SK-N-SH (cell line): Measurements from ENCODE around the gene RABL6. TPM values are rescaled to one million over a fixed set of nuclear protein-coding genes. Genes with fewer than 3 reads are reported as not detected.

Source experiments
- CTCF ChIA-PET: fragments of 300-600, 350-600 bp; formaldehyde crosslinking; extraction: SDS; loops from one replicate; lab custom pipeline; 2021; lab: Yijun Ruan, JAX
- POLR2A ChIA-PET: fragments of 350-600 bp; sonication (Branson Sonifier 250); formaldehyde crosslinking; extraction: SDS; loops from one replicate; lab custom pipeline; 2020; ENCODE audit warnings: antibody characterized with exemption, inconsistent platforms; lab: Yijun Ruan, JAX
- DNase-seq: peaks from one replicate; pipeline ENCODE4 v3.0.0; 2012
- H2AFZ ChIP-seq: fragments of 200-600 bp; sonication (generic); 2 replicates; pipeline ENCODE4 v1.8.1; 2016; ENCODE audit warnings: antibody characterized with exemption, mild to moderate bottlenecking, low read depth
- H3F3A ChIP-seq: fragments of 200-600 bp; sonication (generic); replicated peaks from 2 replicates; pipeline ENCODE3; 2016; ENCODE audit warnings: antibody characterized with exemption, mild to moderate bottlenecking; ENCODE audit not compliant: insufficient read depth
- H3K27ac ChIP-seq, 2 experiments: fragments of 200-500 bp in 1 of 2; fragments of 200-600 bp in 1 of 2; sonication (Bioruptor generic) in 1 of 2; sonication (generic), shearing (Covaris generic) in 1 of 2; 2 replicates each; pipeline versions ENCODE4 v1.5.1 to v1.6.1; 2014 to 2016; ENCODE audit warnings: low read depth in 2 of 2, inconsistent platforms in 1 of 2, low read length in 1 of 2, mild to moderate bottlenecking in 1 of 2, mixed read lengths in 1 of 2
- H3K27me3 ChIP-seq: fragments of 200-600 bp; sonication (generic), shearing (Covaris generic); 2 replicates; pipeline ENCODE4 v1.6.1; 2016; ENCODE audit warnings: mixed run types; ENCODE audit not compliant: insufficient read depth
- H3K36me3 ChIP-seq, 2 experiments: fragments of 200-500 bp in 1 of 2; fragments of 200-600 bp in 1 of 2; sonication (Bioruptor generic) in 1 of 2; sonication (generic) in 1 of 2; replicated peaks in 1 of 2; 2 replicates each; pipeline versions ENCODE3 to v1.5.1; 2014 to 2016; ENCODE audit warnings: low read length in 1 of 2, mild to moderate bottlenecking in 1 of 2; ENCODE audit not compliant: insufficient read depth in 2 of 2, control insufficient read depth in 1 of 2
- H3K4me1 ChIP-seq, 2 experiments: fragments of 200-500 bp in 1 of 2; fragments of 200-600 bp in 1 of 2; sonication (Bioruptor generic) in 1 of 2; sonication (generic), shearing (Covaris generic) in 1 of 2; 2 replicates each; pipeline versions ENCODE4 v1.5.1 to v1.6.1; 2014 to 2016; ENCODE audit warnings: low read depth in 1 of 2, low read length in 1 of 2, mixed run types in 1 of 2; ENCODE audit not compliant: insufficient read depth in 2 of 2, control insufficient read depth in 1 of 2
- H3K4me2 ChIP-seq: fragments of 200-600 bp; sonication (generic), shearing (Covaris generic); 2 replicates; pipeline ENCODE4 v1.6.1; 2017; ENCODE audit warnings: mixed run types
- H3K4me3 ChIP-seq, 2 experiments: fragments of 200-500 bp in 1 of 2; fragments of 200-600 bp in 1 of 2; sonication (Bioruptor generic) in 1 of 2; sonication (generic), shearing (Covaris generic) in 1 of 2; 2 replicates each; pipeline versions ENCODE4 v1.5.1 to v1.8.1; 2014 to 2016; ENCODE audit warnings: low read depth in 2 of 2, inconsistent platforms in 1 of 2, low read length in 1 of 2, mild to moderate bottlenecking in 1 of 2, mixed read lengths in 1 of 2, moderate library complexity in 1 of 2
- H3K79me2 ChIP-seq: fragments of 200-600 bp; sonication (generic); 2 replicates; pipeline ENCODE4 v1.8.1; 2017; ENCODE audit warnings: mild to moderate bottlenecking; ENCODE audit not compliant: insufficient read depth
- H3K9ac ChIP-seq: fragments of 200-600 bp; sonication (generic); 2 replicates; pipeline ENCODE4 v1.6.1; 2017; ENCODE audit warnings: mixed run types
- H3K9me2 ChIP-seq: fragments of 200-600 bp; sonication (generic); 2 replicates; pipeline ENCODE4 v1.6.1; 2017; ENCODE audit warnings: mixed run types
- H3K9me3 ChIP-seq: fragments of 200-600 bp; sonication (generic); 2 replicates; pipeline ENCODE4 v1.6.1; 2017; ENCODE audit warnings: mixed run types, mild to moderate bottlenecking, moderate library complexity
- H4K20me1 ChIP-seq: fragments of 200-600 bp; sonication (generic); 2 replicates; pipeline ENCODE4 v1.6.1; 2017; ENCODE audit warnings: mild to moderate bottlenecking, mixed run types; ENCODE audit not compliant: insufficient read depth
- CHD2 ChIP-seq: fragments of 150-350 bp; IDR thresholded peaks from 2 replicates; pipeline ENCODE4 v1.6.1; 2018; ENCODE audit warnings: low read length; ENCODE audit not compliant: partially characterized antibody
- ELF1 ChIP-seq: IDR thresholded peaks from 2 replicates; pipeline ENCODE4 v1.4.0; 2012
- EP300 ChIP-seq, 2 experiments: IDR thresholded peaks; 2 replicates each; pipeline versions ENCODE4 v1.4.0 to v1.6.1; 2012; ENCODE audit warnings: borderline replicate concordance in 1 of 2, low read depth in 1 of 2, low read length in 1 of 2
- EZH2phosphoT487 ChIP-seq: fragments of 200-600 bp; sonication (generic); IDR thresholded peaks from 2 replicates; pipeline ENCODE4 v1.6.1; 2017; ENCODE audit warnings: low read depth, mixed run types, mild to moderate bottlenecking, antibody characterized with exemption, moderate library complexity, borderline replicate concordance
- FOSL2 ChIP-seq: IDR thresholded peaks from 2 replicates; pipeline ENCODE4 v1.4.0; 2012; ENCODE audit warnings: low read depth, mild to moderate bottlenecking, moderate library complexity, borderline replicate concordance
- FOXJ3 ChIP-seq: sonication (generic); formaldehyde crosslinking; IDR thresholded peaks from 2 replicates; pipeline ENCODE4 v1.5.1; 2020; ENCODE audit warnings: mild to moderate bottlenecking, missing genetic modification reagents
- GABPA ChIP-seq: IDR thresholded peaks from 2 replicates; pipeline ENCODE4 v1.4.0; 2012; ENCODE audit warnings: low read depth, mild to moderate bottlenecking
- GATA2 ChIP-seq: sonication (generic); formaldehyde crosslinking; IDR thresholded peaks from 2 replicates; pipeline ENCODE4 v1.5.0; 2020; ENCODE audit warnings: mild to moderate bottlenecking, missing genetic modification reagents
- NRF1 ChIP-seq: IDR thresholded peaks from 2 replicates; pipeline ENCODE4 v1.6.1; 2012; ENCODE audit warnings: low read depth, mild to moderate bottlenecking, low read length
- POLR2AphosphoS5 ChIP-seq: IDR thresholded peaks from 2 replicates; pipeline ENCODE4 v1.6.1; 2012; ENCODE audit warnings: low read depth, low read length
- RFX5 ChIP-seq: IDR thresholded peaks from 2 replicates; pipeline ENCODE4 v1.6.1; 2012; ENCODE audit warnings: mild to moderate bottlenecking, improper control_type of control experiment, low read length
- SIN3A ChIP-seq: IDR thresholded peaks from 2 replicates; pipeline ENCODE4 v1.6.1; 2012; ENCODE audit warnings: low read depth, mild to moderate bottlenecking, low read length, moderate library complexity, borderline replicate concordance
- SMC3 ChIP-seq: IDR thresholded peaks from 2 replicates; pipeline ENCODE4 v1.6.1; 2012; ENCODE audit warnings: low read depth, low read length, improper control_type of control experiment
- TCF12 ChIP-seq: IDR thresholded peaks from 2 replicates; pipeline ENCODE4 v1.4.0; 2012
- TEAD4 ChIP-seq: IDR thresholded peaks from 2 replicates; pipeline ENCODE4 v1.4.0; 2012; ENCODE audit warnings: mild to moderate bottlenecking, borderline replicate concordance; ENCODE audit not compliant: insufficient read depth
- WGBS: methylation state at CpG from one replicate; pipeline ENCODE4 v1.1.6; 2017; ENCODE audit warnings: low lambda C conversion rate; 5-methylcytosine and 5-hydroxymethylcytosine counted together
- polyA plus RNA-seq, 3 experiments: library from polyadenylated mRNA; depleted of rRNA; stranded (reverse); fragments of >200 nt; gene quantifications; 2 replicates each; pipeline ENCODE4 v1.2.3, GENCODE V29; 2012
- TF ChIP-seq, protein P1 (sequence below): fragments of 200-600 bp; sonication (generic); IDR thresholded peaks from 2 replicates; pipeline ENCODE4 v1.6.1; 2017; ENCODE audit warnings: antibody characterized with exemption, mild to moderate bottlenecking, moderate library complexity
- TF ChIP-seq, protein P2 (sequence below): IDR thresholded peaks from 2 replicates; pipeline ENCODE4 v1.4.0; 2012; ENCODE audit warnings: low read depth, borderline replicate concordance
- TF ChIP-seq, protein P3 (sequence below): IDR thresholded peaks from 2 replicates; pipeline ENCODE4; 2012
- TF ChIP-seq, protein P4 (sequence below): IDR thresholded peaks from 2 replicates; pipeline ENCODE4 v1.4.0; 2012; ENCODE audit warnings: low read depth
- TF ChIP-seq, protein P5 (sequence below): IDR thresholded peaks from 2 replicates; pipeline ENCODE4 v1.6.1; 2012; ENCODE audit warnings: mild to moderate bottlenecking, low read depth, low read length, moderate library complexity

RABL6 gene
- polyA plus RNA-seq, 1 of the 3 experiments (the other 2 are of a cell fraction): 43.6 TPM

DNA sequence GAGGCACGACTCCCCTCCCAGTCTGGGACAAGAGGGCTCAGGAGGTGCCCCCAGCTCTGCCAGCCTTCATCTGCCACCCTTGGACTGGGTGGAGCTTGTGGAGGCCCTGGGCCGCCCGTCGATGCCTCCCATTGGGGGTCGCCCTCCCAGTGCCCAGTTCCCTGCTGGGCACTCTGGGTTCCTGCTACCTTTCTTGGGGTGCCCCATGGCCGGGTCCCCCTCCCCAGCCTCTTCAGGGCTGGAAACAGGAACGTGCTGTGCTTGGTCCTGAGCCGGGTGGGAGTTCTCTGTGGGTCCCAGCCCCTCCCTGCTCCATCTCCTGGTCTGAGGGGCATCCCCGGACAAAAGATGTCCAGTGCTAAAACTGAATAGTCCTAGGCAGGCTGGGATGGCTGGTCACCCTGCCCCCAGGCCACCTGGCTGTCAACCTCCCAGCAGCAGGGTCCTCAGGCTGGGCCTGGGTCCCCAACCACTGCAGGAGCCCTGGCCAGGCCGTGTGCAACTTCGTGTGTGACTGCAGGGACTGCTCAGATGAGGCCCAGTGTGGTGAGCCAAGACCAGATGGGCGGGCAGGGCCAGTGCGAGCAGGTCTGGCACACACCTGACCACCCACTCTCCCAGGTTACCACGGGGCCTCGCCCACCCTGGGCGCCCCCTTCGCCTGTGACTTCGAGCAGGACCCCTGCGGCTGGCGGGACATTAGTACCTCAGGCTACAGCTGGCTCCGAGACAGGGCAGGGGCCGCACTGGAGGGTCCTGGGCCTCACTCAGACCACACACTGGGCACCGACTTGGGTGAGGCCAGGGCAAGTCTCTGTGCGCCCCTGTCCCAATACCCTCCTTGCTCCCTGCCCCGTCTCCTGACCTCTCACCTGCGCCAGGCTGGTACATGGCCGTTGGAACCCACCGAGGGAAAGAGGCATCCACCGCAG, 45.2 kb downstream of the RABL6 start:
- no peak for DNase-seq
- ChIA-PET CTCF (interaction anchor here (1.2 to 2.2 kb wide), 2 partner anchors 10 to 176 kb away, joined by 3 to 9 read pairs; partner anchors contain the start of gene AJM1), POLR2A (no interaction called here)
- H3K27ac ChIP-seq: no peak overlapping the region; a peak in 1 of 4 replicates
- H2AFZ ChIP-seq: no peak overlapping the region
- no peak overlapping the region for H3K4me2 ChIP-seq
- no peaks in the 10 kb centered on the region for H3F3A ChIP-seq
- no peaks in the 10 kb centered on the region for H3K27me3 ChIP-seq
- 91% methylated on average over 10 of the region's 29 CpGs for WGBS
- no peaks in the 10 kb centered on the region for H3K9me3 ChIP-seq
- H4K20me1 ChIP-seq: no peaks in the 10 kb centered on the region; the same call in 1 of the 2 replicates
- no peak overlapping the region for H3K9ac ChIP-seq
- H3K79me2 ChIP-seq: peaks cover 16% of the 10 kb centered on the region; the same call in 1 of the 2 replicates
- no peaks in the 10 kb centered on the region for H3K9me2 ChIP-seq
- H3K4me3 ChIP-seq: no peak overlapping the region
- H3K36me3 ChIP-seq: peaks cover 0 to 8% of the 10 kb centered on the region in 2 experiments
- peaks cover 4 to 13% of the 10 kb centered on the region in 2 experiments; a peak in 2 of 4 replicates for H3K4me1 ChIP-seq
- TF ChIP-seq NRF1: no peak
- TF ChIP-seq, protein P1, sequence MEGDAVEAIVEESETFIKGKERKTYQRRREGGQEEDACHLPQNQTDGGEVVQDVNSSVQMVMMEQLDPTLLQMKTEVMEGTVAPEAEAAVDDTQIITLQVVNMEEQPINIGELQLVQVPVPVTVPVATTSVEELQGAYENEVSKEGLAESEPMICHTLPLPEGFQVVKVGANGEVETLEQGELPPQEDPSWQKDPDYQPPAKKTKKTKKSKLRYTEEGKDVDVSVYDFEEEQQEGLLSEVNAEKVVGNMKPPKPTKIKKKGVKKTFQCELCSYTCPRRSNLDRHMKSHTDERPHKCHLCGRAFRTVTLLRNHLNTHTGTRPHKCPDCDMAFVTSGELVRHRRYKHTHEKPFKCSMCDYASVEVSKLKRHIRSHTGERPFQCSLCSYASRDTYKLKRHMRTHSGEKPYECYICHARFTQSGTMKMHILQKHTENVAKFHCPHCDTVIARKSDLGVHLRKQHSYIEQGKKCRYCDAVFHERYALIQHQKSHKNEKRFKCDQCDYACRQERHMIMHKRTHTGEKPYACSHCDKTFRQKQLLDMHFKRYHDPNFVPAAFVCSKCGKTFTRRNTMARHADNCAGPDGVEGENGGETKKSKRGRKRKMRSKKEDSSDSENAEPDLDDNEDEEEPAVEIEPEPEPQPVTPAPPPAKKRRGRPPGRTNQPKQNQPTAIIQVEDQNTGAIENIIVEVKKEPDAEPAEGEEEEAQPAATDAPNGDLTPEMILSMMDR: no peak
- no peak for TF ChIP-seq FOSL2
- TF ChIP-seq GATA2 (CRISPR knock-in tag): no peak
- no peak for TF ChIP-seq EP300 (IDR thresholded peaks at IDR 0.05; ENCODE audit: borderline replicate concordance in 1 of 2, low read depth in 1 of 2, low read length in 1 of 2)
- TF ChIP-seq TCF12: no peak
- TF ChIP-seq ELF1: no peak
- TF ChIP-seq GABPA: no peak
- no peak for TF ChIP-seq POLR2AphosphoS5
- no peak for TF ChIP-seq EZH2phosphoT487
- TF ChIP-seq TEAD4: no peak
- TF ChIP-seq, protein P2, sequence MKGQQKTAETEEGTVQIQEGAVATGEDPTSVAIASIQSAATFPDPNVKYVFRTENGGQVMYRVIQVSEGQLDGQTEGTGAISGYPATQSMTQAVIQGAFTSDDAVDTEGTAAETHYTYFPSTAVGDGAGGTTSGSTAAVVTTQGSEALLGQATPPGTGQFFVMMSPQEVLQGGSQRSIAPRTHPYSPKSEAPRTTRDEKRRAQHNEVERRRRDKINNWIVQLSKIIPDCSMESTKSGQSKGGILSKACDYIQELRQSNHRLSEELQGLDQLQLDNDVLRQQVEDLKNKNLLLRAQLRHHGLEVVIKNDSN: no peak
- no peak for TF ChIP-seq FOXJ3
- TF ChIP-seq RFX5: no peak
- TF ChIP-seq SMC3: no peak
- no peak for TF ChIP-seq CHD2
- TF ChIP-seq, protein P3, sequence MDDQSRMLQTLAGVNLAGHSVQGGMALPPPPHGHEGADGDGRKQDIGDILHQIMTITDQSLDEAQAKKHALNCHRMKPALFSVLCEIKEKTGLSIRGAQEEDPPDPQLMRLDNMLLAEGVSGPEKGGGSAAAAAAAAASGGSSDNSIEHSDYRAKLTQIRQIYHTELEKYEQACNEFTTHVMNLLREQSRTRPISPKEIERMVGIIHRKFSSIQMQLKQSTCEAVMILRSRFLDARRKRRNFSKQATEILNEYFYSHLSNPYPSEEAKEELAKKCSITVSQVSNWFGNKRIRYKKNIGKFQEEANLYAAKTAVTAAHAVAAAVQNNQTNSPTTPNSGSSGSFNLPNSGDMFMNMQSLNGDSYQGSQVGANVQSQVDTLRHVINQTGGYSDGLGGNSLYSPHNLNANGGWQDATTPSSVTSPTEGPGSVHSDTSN: no peak
- TF ChIP-seq, protein P4, sequence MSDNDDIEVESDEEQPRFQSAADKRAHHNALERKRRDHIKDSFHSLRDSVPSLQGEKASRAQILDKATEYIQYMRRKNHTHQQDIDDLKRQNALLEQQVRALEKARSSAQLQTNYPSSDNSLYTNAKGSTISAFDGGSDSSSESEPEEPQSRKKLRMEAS: no peak
- no peak for TF ChIP-seq SIN3A
- TF ChIP-seq, protein P5, sequence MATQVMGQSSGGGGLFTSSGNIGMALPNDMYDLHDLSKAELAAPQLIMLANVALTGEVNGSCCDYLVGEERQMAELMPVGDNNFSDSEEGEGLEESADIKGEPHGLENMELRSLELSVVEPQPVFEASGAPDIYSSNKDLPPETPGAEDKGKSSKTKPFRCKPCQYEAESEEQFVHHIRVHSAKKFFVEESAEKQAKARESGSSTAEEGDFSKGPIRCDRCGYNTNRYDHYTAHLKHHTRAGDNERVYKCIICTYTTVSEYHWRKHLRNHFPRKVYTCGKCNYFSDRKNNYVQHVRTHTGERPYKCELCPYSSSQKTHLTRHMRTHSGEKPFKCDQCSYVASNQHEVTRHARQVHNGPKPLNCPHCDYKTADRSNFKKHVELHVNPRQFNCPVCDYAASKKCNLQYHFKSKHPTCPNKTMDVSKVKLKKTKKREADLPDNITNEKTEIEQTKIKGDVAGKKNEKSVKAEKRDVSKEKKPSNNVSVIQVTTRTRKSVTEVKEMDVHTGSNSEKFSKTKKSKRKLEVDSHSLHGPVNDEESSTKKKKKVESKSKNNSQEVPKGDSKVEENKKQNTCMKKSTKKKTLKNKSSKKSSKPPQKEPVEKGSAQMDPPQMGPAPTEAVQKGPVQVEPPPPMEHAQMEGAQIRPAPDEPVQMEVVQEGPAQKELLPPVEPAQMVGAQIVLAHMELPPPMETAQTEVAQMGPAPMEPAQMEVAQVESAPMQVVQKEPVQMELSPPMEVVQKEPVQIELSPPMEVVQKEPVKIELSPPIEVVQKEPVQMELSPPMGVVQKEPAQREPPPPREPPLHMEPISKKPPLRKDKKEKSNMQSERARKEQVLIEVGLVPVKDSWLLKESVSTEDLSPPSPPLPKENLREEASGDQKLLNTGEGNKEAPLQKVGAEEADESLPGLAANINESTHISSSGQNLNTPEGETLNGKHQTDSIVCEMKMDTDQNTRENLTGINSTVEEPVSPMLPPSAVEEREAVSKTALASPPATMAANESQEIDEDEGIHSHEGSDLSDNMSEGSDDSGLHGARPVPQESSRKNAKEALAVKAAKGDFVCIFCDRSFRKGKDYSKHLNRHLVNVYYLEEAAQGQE: no peak
- TF ChIP-seq, all 33 proteins: peak for 0
